Spinal cord (tissue), 10 donors: ENCODE data around the gene DPP6. TPM values are rescaled to one million over a fixed set of nuclear protein-coding genes. Genes with fewer than 3 reads are reported as not detected.
"Not testable (repeated sequence)": the region's sequence is repeated elsewhere in the genome, so short reads cannot be mapped to it uniquely, and the experiment has no call there.

Experiments
- DNase-seq, 6 donors: peaks; one replicate each; pipeline versions ENCODE4 v3.0.0 to v3.0.0-alpha.2; 2013 to 2015; ENCODE audit warnings: low spot score in 6 of 6, low read depth in 4 of 6
- H3K27ac ChIP-seq: one replicate; pipeline ENCODE4 v1.5.1; 2013; ENCODE audit warnings: low read depth, low read length, control low read depth
- H3K27me3 ChIP-seq: one replicate; pipeline ENCODE4 v1.6.1; 2013; ENCODE audit warnings: low read length; ENCODE audit not compliant: control insufficient read depth, insufficient read depth
- H3K36me3 ChIP-seq: one replicate; pipeline ENCODE4 v1.6.1; 2013; ENCODE audit warnings: low read length; ENCODE audit not compliant: control insufficient read depth, insufficient read depth
- H3K4me1 ChIP-seq: one replicate; pipeline ENCODE4 v1.6.1; 2013; ENCODE audit warnings: low read length; ENCODE audit not compliant: control insufficient read depth, insufficient read depth
- H3K4me3 ChIP-seq: one replicate; pipeline ENCODE4 v1.5.1; 2013; ENCODE audit warnings: low read depth, low read length, control low read depth
- H3K9me3 ChIP-seq: one replicate; pipeline ENCODE4 v1.6.1; 2013; ENCODE audit warnings: low read length; ENCODE audit not compliant: control insufficient read depth, insufficient read depth
- WGBS: methylation state at CpG from one replicate; pipeline ENCODE4 v1.1.5; 2013; ENCODE audit warnings: missing lambda C conversion rate; ENCODE audit not compliant: insufficient coverage; 5-methylcytosine and 5-hydroxymethylcytosine counted together
- polyA plus RNA-seq, 2 donors: library from polyadenylated mRNA; unstranded; fragments of 120-200 nt; gene quantifications; one replicate each; pipeline ENCODE4 v1.2.1, GENCODE V29; 2013; ENCODE audit not compliant: insufficient read length in 2 of 2
- total RNA-seq, 2 donors: library from RNA; depleted of rRNA in 1 of 2; stranded (reverse); fragments of 120-200 nt in 1 of 2; fragments of >200 nt in 1 of 2; gene quantifications; one replicate each; pipeline versions ENCODE4 v1.2.3 to v1.2.4, GENCODE V29; 2013 to 2014
- donor health status: healthy.

The DPP6 gene
- total and polyA plus RNA-seq, 4 donors, result 36.3 to 104 (median 78.5) TPM

- H3K4me3 ChIP-seq, H3K9me3 ChIP-seq, H3K36me3 ChIP-seq, H3K4me1 ChIP-seq, H3K27me3 ChIP-seq, H3K27ac ChIP-seq: not testable (repeated sequence)
- peak in 2 of 6 donors; percentile 24 to 63 for DNase-seq
- WGBS, result 21% methylated on average over 2 of the region's 12 CpGs
Observed at GRCh38 chr7:154117411-154118390, 65.5 kb downstream of the DPP6 start.

GRCh38 chr7:154120825-154121224, 68.6 kb downstream of the DPP6 start:
- H3K27ac ChIP-seq, H3K4me3 ChIP-seq, H3K9me3 ChIP-seq, H3K27me3 ChIP-seq, H3K4me1 ChIP-seq, DNase-seq, H3K36me3 ChIP-seq: not testable (repeated sequence)
- 100% methylated on average over 2 of the region's 5 CpGs for WGBS

- H3K4me1 ChIP-seq, H3K36me3 ChIP-seq, H3K4me3 ChIP-seq, H3K27ac ChIP-seq, H3K9me3 ChIP-seq, H3K27me3 ChIP-seq, DNase-seq: not testable (repeated sequence)
- 83% methylated on average over 1 of the region's 10 CpGs for WGBS
Observed at GRCh38 chr7:154122720-154123119, 70.5 kb downstream of the DPP6 start.

GRCh38 chr7:154123397-154123796, 71.2 kb downstream of the DPP6 start:
- 100% methylated on average over 3 of the region's 7 CpGs for WGBS
- H3K9me3 ChIP-seq, DNase-seq, H3K36me3 ChIP-seq, H3K27ac ChIP-seq, H3K4me1 ChIP-seq, H3K27me3 ChIP-seq, H3K4me3 ChIP-seq: not testable (repeated sequence)

- not testable (repeated sequence) for H3K27ac ChIP-seq, H3K4me1 ChIP-seq, H3K27me3 ChIP-seq, H3K9me3 ChIP-seq, H3K4me3 ChIP-seq, H3K36me3 ChIP-seq, DNase-seq
- WGBS, result no CpG with 5 or more reads among the region's 5 CpGs
Observed at GRCh38 chr7:154129142-154129541, 76.9 kb downstream of the DPP6 start.

GRCh38 chr7:154132617-154133016, 80.4 kb downstream of the DPP6 start:
- DNase-seq, H3K9me3 ChIP-seq, H3K27me3 ChIP-seq, H3K36me3 ChIP-seq, H3K4me1 ChIP-seq, H3K27ac ChIP-seq, H3K4me3 ChIP-seq: not testable (repeated sequence)
- 100% methylated on average over 1 of the region's 4 CpGs for WGBS

GRCh38 chr7:154133703-154134277, 81.6 kb downstream of the DPP6 start:
- H3K36me3 ChIP-seq, H3K4me1 ChIP-seq, H3K27ac ChIP-seq, H3K9me3 ChIP-seq, H3K27me3 ChIP-seq, DNase-seq, H3K4me3 ChIP-seq: not testable (repeated sequence)
- WGBS, result no CpG with 5 or more reads among the region's 7 CpGs

- DNase-seq, H3K36me3 ChIP-seq, H3K27ac ChIP-seq, H3K9me3 ChIP-seq, H3K4me3 ChIP-seq, H3K4me1 ChIP-seq, H3K27me3 ChIP-seq: not testable (repeated sequence)
- no CpG with 5 or more reads among the region's 1 CpG for WGBS
Observed at GRCh38 chr7:154134698-154135097, 82.5 kb downstream of the DPP6 start.

GRCh38 chr7:154135646-154136045, 83.4 kb downstream of the DPP6 start:
- not testable (repeated sequence) for H3K4me1 ChIP-seq, H3K27ac ChIP-seq, DNase-seq, H3K27me3 ChIP-seq, H3K9me3 ChIP-seq, H3K4me3 ChIP-seq, H3K36me3 ChIP-seq
